ENCODE data around the gene FAXC. TPM values are rescaled to one million over a fixed set of nuclear protein-coding genes. Genes with fewer than 3 reads are reported as not detected.

FAXC gene
- total RNA-seq, 1 donor from 2014 or later = 2.5 TPM

DNA sequence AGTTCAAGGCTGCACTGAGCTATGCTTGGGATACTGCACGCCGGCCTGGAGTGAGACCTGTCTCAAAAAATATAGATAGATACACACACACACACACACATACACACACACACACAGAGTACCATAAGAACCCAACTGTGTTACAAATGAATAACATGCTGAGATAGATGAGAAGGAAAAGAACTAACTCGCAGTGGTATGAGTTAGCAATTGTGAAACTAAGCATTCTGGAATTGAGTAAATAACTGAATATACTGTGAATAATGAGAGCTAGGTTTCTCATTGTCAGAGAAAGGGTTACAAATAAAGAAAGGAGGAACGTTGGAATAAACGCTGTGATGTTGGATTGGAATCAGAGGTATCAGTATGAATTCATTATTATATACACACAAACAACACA is 14.6 kb upstream of the FAXC start:
- Mint-ChIP-seq H3K27ac (ENCODE audit: unreplicated experiment) (no peak overlapping the region), H3K27me3 (ENCODE audit: unreplicated experiment) (peaks cover 27% of the 10 kb centered on the region), H3K36me3 (ENCODE audit: unreplicated experiment) (no peaks in the 10 kb centered on the region), H3K4me3 (ENCODE audit: unreplicated experiment) (no peak overlapping the region), H3K9me3 (ENCODE audit: unreplicated experiment) (no peaks in the 10 kb centered on the region), H3K4me1 (ENCODE audit: unreplicated experiment) (no peaks in the 10 kb centered on the region)
- TF ChIP-seq, protein P1, sequence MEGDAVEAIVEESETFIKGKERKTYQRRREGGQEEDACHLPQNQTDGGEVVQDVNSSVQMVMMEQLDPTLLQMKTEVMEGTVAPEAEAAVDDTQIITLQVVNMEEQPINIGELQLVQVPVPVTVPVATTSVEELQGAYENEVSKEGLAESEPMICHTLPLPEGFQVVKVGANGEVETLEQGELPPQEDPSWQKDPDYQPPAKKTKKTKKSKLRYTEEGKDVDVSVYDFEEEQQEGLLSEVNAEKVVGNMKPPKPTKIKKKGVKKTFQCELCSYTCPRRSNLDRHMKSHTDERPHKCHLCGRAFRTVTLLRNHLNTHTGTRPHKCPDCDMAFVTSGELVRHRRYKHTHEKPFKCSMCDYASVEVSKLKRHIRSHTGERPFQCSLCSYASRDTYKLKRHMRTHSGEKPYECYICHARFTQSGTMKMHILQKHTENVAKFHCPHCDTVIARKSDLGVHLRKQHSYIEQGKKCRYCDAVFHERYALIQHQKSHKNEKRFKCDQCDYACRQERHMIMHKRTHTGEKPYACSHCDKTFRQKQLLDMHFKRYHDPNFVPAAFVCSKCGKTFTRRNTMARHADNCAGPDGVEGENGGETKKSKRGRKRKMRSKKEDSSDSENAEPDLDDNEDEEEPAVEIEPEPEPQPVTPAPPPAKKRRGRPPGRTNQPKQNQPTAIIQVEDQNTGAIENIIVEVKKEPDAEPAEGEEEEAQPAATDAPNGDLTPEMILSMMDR (IDR thresholded peaks at IDR 0.05) = no peak
- DNase-seq (ENCODE audit: extremely low spot score, unreplicated experiment) = no peak

- Mint-ChIP-seq H3K4me1 (ENCODE audit: unreplicated experiment) (no peaks in the 10 kb centered on the region), H3K36me3 (ENCODE audit: unreplicated experiment) (no peaks in the 10 kb centered on the region), H3K9me3 (ENCODE audit: unreplicated experiment) (no peaks in the 10 kb centered on the region), H3K27me3 (ENCODE audit: unreplicated experiment) (peaks cover 33% of the 10 kb centered on the region), H3K27ac (ENCODE audit: unreplicated experiment) (no peak overlapping the region), H3K4me3 (ENCODE audit: unreplicated experiment) (no peak overlapping the region)
- DNase-seq (ENCODE audit: extremely low spot score, unreplicated experiment) = no peak
- TF ChIP-seq, protein P1 (IDR thresholded peaks at IDR 0.05) = no peak
Measured at GRCh38 chr6:99362678-99363268, 13.3 kb upstream of the FAXC start.

GRCh38 chr6:99359800-99360199 is 10.3 kb upstream of the FAXC start:
- Mint-ChIP-seq H3K4me3 (ENCODE audit: unreplicated experiment) (no peak overlapping the region), H3K36me3 (ENCODE audit: unreplicated experiment) (no peaks in the 10 kb centered on the region), H3K4me1 (ENCODE audit: unreplicated experiment) (no peaks in the 10 kb centered on the region), H3K27ac (ENCODE audit: unreplicated experiment) (no peak overlapping the region), H3K9me3 (ENCODE audit: unreplicated experiment) (no peaks in the 10 kb centered on the region), H3K27me3 (ENCODE audit: unreplicated experiment) (peaks cover 57% of the 10 kb centered on the region)
- TF ChIP-seq, protein P1 (IDR thresholded peaks at IDR 0.05) = no peak
- no peak for DNase-seq (ENCODE audit: extremely low spot score, unreplicated experiment)

GRCh38 chr6:99356641-99357040 is 7.2 kb upstream of the FAXC start:
- Mint-ChIP-seq H3K9me3 (ENCODE audit: unreplicated experiment) (no peaks in the 10 kb centered on the region), H3K27me3 (ENCODE audit: unreplicated experiment) (peaks cover 73% of the 10 kb centered on the region), H3K36me3 (ENCODE audit: unreplicated experiment) (no peaks in the 10 kb centered on the region), H3K27ac (ENCODE audit: unreplicated experiment) (no peak overlapping the region), H3K4me1 (ENCODE audit: unreplicated experiment) (no peaks in the 10 kb centered on the region), H3K4me3 (ENCODE audit: unreplicated experiment) (no peak overlapping the region)
- TF ChIP-seq, protein P1 (IDR thresholded peaks at IDR 0.05) = no peak
- no peak for DNase-seq (ENCODE audit: extremely low spot score, unreplicated experiment)

DNA sequence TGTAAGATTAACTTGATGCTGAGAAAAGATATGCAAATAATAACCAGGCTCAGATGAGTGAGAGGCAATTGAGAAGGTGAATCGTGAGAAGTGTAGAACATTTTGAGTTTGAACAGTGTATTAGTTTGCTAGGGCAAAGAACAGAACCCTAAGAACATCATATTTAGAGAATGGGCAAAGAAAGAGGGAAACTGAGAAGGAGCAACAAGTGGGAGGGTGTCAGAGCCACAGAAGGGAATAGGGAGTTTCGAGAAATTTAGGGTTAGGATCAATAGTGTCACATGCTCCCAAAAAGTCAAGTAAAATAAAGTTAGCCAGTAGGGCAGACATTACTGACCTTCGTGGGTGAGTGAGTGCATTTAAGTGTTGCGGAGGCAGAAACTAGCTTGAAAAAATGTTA is 5.5 kb upstream of the FAXC start:
- H3K4me3 Mint-ChIP-seq (ENCODE audit: unreplicated experiment) = no peak overlapping the region
- H3K4me1 Mint-ChIP-seq (ENCODE audit: unreplicated experiment) = peaks cover 2% of the 10 kb centered on the region
- TF ChIP-seq, protein P1 (IDR thresholded peaks at IDR 0.05) = no peak
- H3K36me3 Mint-ChIP-seq (ENCODE audit: unreplicated experiment) = no peaks in the 10 kb centered on the region
- H3K27ac Mint-ChIP-seq (ENCODE audit: unreplicated experiment) = no peak overlapping the region
- DNase-seq (ENCODE audit: extremely low spot score, unreplicated experiment) = no peak
- H3K9me3 Mint-ChIP-seq (ENCODE audit: unreplicated experiment) = no peaks in the 10 kb centered on the region
- peaks cover 63% of the 10 kb centered on the region for H3K27me3 Mint-ChIP-seq (ENCODE audit: unreplicated experiment)
